MCF 10A (cell line): ENCODE data around the gene MTMR10. TPM values are rescaled to one million over a fixed set of nuclear protein-coding genes. Genes with fewer than 3 reads are reported as not detected.

Experiments used
- BruUV-seq: library from RNA; stranded (reverse); fragments of 400-500 nt; replicated peaks from 2 replicates; lab custom pipeline; 2021; lab: Mats Ljungman, UMichigan
- CTCF ChIA-PET: fragments of 300-600 bp; sonication (Branson Sonifier 250); formaldehyde crosslinking; extraction: SDS; loops from one replicate; lab custom pipeline; 2021; ENCODE audit warnings: antibody characterized with exemption, inconsistent platforms; lab: Yijun Ruan, JAX
- POLR2A ChIA-PET: fragments of 300-600, 350-650 bp; sonication (Branson Sonifier 250); formaldehyde crosslinking; extraction: SDS; loops from one replicate; lab custom pipeline; 2020; ENCODE audit warnings: antibody characterized with exemption, inconsistent platforms; lab: Yijun Ruan, JAX
- DNase-seq: peaks from one replicate; pipeline ENCODE4 v3.0.0-alpha.2; 2018; ENCODE audit not compliant: unreplicated experiment
- H3K27ac Mint-ChIP-seq: one replicate; pipeline ENCODE4 v1.8.0; 2022; ENCODE audit warnings: mild to moderate bottlenecking, low read depth, mixed read lengths; ENCODE audit not compliant: unreplicated experiment
- H3K27me3 Mint-ChIP-seq: one replicate; pipeline ENCODE4 v1.8.0; 2022; ENCODE audit warnings: mixed read lengths; ENCODE audit not compliant: insufficient read depth, unreplicated experiment
- H3K36me3 Mint-ChIP-seq: one replicate; pipeline ENCODE4 v1.8.0; 2022; ENCODE audit warnings: mild to moderate bottlenecking, moderate library complexity, mixed read lengths; ENCODE audit not compliant: insufficient read depth, unreplicated experiment
- H3K4me1 Mint-ChIP-seq: one replicate; pipeline ENCODE4 v1.8.0; 2022; ENCODE audit warnings: mixed read lengths; ENCODE audit not compliant: insufficient read depth, unreplicated experiment
- H3K4me3 Mint-ChIP-seq: one replicate; pipeline ENCODE4 v1.8.0; 2022; ENCODE audit warnings: mild to moderate bottlenecking, moderate library complexity, mixed read lengths; ENCODE audit not compliant: unreplicated experiment
- H3K9me3 Mint-ChIP-seq: one replicate; pipeline ENCODE4 v1.8.0; 2022; ENCODE audit warnings: mixed read lengths; ENCODE audit not compliant: unreplicated experiment
- intact Hi-C: fragments of 100-400 bp; cut with micrococcal nuclease; formaldehyde crosslinking; loops from 2 replicates; pipeline ENCODE4 v1.14.1; 2022
- total RNA-seq: library from RNA; stranded (reverse); gene quantifications from 2 replicates; pipeline ENCODE4 v1.2.3, GENCODE V29; 2022
- TF ChIP-seq, protein P1 (sequence below): fragments of 200-600 bp; IDR thresholded peaks from one replicate; pipeline ENCODE4 v1.8.0; 2022; ENCODE audit warnings: antibody characterized with exemption, mild to moderate bottlenecking; ENCODE audit not compliant: unreplicated experiment

The MTMR10 gene
- total RNA-seq, 1 experiment from 2014 or later: 11.4 TPM

DNA sequence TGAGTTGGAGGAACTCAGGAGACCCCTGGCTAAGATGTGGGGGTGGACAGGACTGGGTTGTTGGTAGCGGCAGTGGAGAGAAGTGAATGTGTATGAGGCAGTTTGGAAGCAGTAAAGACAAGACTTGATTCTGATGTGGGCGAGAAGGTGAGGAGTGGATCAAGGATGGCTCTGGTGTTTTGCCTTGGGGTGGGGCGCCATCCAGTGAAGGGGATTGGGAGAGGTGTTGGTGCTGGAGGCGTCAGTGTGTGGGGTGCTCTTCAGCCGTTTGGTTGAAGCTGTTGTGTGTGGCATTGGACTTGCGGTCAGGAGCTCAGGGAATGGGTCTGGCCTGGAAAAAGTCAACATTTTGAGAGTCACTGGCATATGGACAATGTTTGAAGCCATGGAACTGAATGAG is 74.4 kb downstream of the MTMR10 start:
- DNase-seq: no peak
- TF ChIP-seq, protein P1, sequence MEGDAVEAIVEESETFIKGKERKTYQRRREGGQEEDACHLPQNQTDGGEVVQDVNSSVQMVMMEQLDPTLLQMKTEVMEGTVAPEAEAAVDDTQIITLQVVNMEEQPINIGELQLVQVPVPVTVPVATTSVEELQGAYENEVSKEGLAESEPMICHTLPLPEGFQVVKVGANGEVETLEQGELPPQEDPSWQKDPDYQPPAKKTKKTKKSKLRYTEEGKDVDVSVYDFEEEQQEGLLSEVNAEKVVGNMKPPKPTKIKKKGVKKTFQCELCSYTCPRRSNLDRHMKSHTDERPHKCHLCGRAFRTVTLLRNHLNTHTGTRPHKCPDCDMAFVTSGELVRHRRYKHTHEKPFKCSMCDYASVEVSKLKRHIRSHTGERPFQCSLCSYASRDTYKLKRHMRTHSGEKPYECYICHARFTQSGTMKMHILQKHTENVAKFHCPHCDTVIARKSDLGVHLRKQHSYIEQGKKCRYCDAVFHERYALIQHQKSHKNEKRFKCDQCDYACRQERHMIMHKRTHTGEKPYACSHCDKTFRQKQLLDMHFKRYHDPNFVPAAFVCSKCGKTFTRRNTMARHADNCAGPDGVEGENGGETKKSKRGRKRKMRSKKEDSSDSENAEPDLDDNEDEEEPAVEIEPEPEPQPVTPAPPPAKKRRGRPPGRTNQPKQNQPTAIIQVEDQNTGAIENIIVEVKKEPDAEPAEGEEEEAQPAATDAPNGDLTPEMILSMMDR: no peak
- BruUV-seq: no TSS peak
- Mint-ChIP-seq H3K9me3 (no peaks in the 10 kb centered on the region), H3K36me3 (peaks cover 69% of the 10 kb centered on the region), H3K27me3 (no peaks in the 10 kb centered on the region), H3K4me3 (no peak overlapping the region), H3K27ac (peak overlapping the region; percentile 46), H3K4me1 (peaks cover 8% of the 10 kb centered on the region)
- intact Hi-C loops: no loop called here
- ChIA-PET POLR2A (interaction anchor here (0.8 kb wide), 1 partner anchor 10 kb away, joined by 3 read pairs; no protein-coding TSS in a partner anchor), CTCF (interaction anchor here (0.6 kb wide), 2 partner anchors 150 to 212 kb away, joined by 3 read pairs; no protein-coding TSS in a partner anchor)

DNA sequence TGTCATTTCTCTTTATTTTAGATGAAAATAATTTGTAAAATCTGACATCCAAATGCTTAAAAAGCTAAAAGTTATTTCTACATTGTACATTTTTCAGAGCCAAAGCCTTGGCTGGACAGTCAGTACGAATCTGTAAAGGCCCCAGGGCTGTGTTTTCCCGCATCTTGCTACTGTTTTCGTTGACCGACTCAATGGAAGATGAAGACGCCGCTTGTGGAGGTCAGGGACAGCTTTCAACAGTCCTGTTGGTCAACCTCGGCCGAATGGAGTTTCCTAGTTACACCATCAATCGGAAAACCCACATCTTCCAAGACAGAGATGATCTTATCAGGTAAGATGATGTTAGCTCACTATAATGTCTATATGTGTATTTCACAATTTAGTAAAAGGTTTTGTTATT is 77.7 kb downstream of the MTMR10 start:
- CTCF ChIA-PET: interaction anchor here (1.0 kb wide), 1 partner anchor 575 kb away, joined by 4 read pairs; no protein-coding TSS in a partner anchor
- no peak overlapping the region for H3K27ac Mint-ChIP-seq
- H3K4me1 Mint-ChIP-seq: peaks cover 13% of the 10 kb centered on the region
- POLR2A ChIA-PET: no interaction called here
- H3K4me3 Mint-ChIP-seq: no peak overlapping the region
- intact Hi-C loops: no loop called here
- TF ChIP-seq, protein P1: no peak
- H3K9me3 Mint-ChIP-seq: no peaks in the 10 kb centered on the region
- no peaks in the 10 kb centered on the region for H3K27me3 Mint-ChIP-seq
- no TSS peak for BruUV-seq
- no peak for DNase-seq
- peaks cover 61% of the 10 kb centered on the region for H3K36me3 Mint-ChIP-seq

DNA sequence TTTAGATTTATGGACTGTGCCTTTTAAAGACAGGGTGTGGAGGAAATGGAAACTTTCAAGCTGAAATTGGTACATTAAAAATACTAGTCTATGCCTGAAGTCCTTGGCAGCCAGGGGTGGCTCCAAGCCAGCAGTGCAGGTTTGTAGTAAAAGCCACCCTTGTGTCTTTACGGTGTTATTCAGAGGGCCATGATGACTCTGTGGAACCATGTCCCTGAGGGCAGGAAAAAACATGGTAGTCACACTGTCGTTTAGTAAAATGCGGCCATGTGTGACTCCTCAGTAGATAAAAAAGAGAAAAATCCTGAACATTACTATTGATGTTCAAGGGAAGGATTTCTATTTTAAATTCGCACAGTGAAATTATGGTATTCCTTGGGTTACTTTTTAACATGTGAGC is 85.1 kb downstream of the MTMR10 start:
- TF ChIP-seq, protein P1: no peak
- BruUV-seq: no TSS peak
- Mint-ChIP-seq H3K27ac (no peak overlapping the region), H3K27me3 (no peaks in the 10 kb centered on the region), H3K9me3 (no peaks in the 10 kb centered on the region), H3K36me3 (peaks cover 45% of the 10 kb centered on the region), H3K4me3 (no peak overlapping the region), H3K4me1 (peaks cover 18% of the 10 kb centered on the region)
- CTCF ChIA-PET: interaction anchor here (0.6 to 0.9 kb wide), 3 partner anchors 222 to 246 kb away, joined by 3 read pairs; no protein-coding TSS in a partner anchor
- POLR2A ChIA-PET: interaction anchor here (0.9 kb wide), 1 partner anchor 27 kb away, joined by 3 read pairs; no protein-coding TSS in a partner anchor
- DNase-seq: no peak
- intact Hi-C loops: loop anchor here (10.0 kb wide), 1 partner anchor 698 kb away; no protein-coding TSS in a partner anchor

DNA sequence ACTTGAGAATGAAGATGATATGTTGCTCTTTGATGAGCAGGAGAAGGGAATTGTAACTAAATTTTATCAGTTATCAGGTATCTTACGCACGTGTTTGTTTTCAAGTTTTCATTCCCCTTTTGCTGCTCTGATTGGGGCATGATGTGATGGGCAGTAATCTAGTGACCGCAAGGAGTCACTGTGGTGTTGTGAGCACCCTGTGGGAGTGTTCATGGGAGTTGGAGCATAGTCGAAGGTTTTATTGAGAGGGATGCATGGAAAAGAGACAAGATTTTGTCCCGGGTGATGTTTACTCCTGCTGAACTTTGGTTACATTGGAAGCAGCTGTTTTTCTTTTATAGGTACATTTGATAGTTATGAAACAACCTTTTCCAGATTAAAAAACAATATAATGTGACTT is 85.6 kb downstream of the MTMR10 start:
- Mint-ChIP-seq H3K36me3 (peaks cover 43% of the 10 kb centered on the region), H3K27me3 (no peaks in the 10 kb centered on the region), H3K27ac (no peak overlapping the region), H3K4me1 (peaks cover 18% of the 10 kb centered on the region), H3K9me3 (no peaks in the 10 kb centered on the region), H3K4me3 (no peak overlapping the region)
- intact Hi-C loops: loop anchor here (10.0 kb wide), 1 partner anchor 699 kb away; no protein-coding TSS in a partner anchor
- CTCF ChIA-PET: interaction anchor here (0.6 kb wide), 1 partner anchor 236 kb away, joined by 3 read pairs; no protein-coding TSS in a partner anchor
- TF ChIP-seq, protein P1: no peak
- POLR2A ChIA-PET: interaction anchor here (0.7 to 0.9 kb wide), 2 partner anchors 28 to 235 kb away, joined by 3 read pairs; no protein-coding TSS in a partner anchor
- DNase-seq: no peak
- no TSS peak for BruUV-seq
